GM18907 (cell line): ENCODE data around the gene CGB3.

Experiments used
- ATAC-seq: cut with Tn5 transposase; IDR thresholded peaks from one replicate; pipeline ENCODE4 v1.9.1; 2021; ENCODE audit warnings: mild to moderate bottlenecking, moderate library complexity; ENCODE audit not compliant: unreplicated experiment

Gene CGB3

GRCh38 chr19:48989701-48990291 is 34.3 kb downstream of the CGB3 start:
- ATAC-seq = no peak

GRCh38 chr19:48988860-48989259 is 35.3 kb downstream of the CGB3 start:
- no peak for ATAC-seq

GRCh38 chr19:48988286-48988685 is 35.8 kb downstream of the CGB3 start:
- no peak for ATAC-seq

GRCh38 chr19:48987323-48987722 is 36.8 kb downstream of the CGB3 start:
- no peak for ATAC-seq

- ATAC-seq = no peak
Measured at GRCh38 chr19:48986211-48986610, 37.9 kb downstream of the CGB3 start.

- ATAC-seq = no peak
Measured at GRCh38 chr19:48985711-48986110, 38.4 kb downstream of the CGB3 start.

GRCh38 chr19:48982280-48982679 is 41.9 kb downstream of the CGB3 start:
- no peak for ATAC-seq

GRCh38 chr19:48977061-48977460 is 47.1 kb downstream of the CGB3 start:
- no peak for ATAC-seq

GRCh38 chr19:48975947-48976847 is 47.9 kb downstream of the CGB3 start:
- no peak for ATAC-seq
